Prostate gland (tissue), 2 donors: ENCODE data around the gene PTPN1.

Source experiments
- POLR2A ChIP-seq: fragments of 450-650 bp; IDR thresholded peaks from one replicate; pipeline ENCODE4 v1.6.1; 2016; ENCODE audit warnings: antibody characterized with exemption, mild to moderate bottlenecking
- POLR2AphosphoS5 ChIP-seq: sonication (generic); formaldehyde crosslinking; IDR thresholded peaks from one replicate; pipeline ENCODE4 v1.6.1; 2017; ENCODE audit warnings: antibody characterized with exemption
- TF ChIP-seq, protein P1 (sequence below), 4 experiments: fragments of 200-600 bp in 2 of 4; fragments of 450-650 bp in 2 of 4; sonication (generic) in 2 of 4; IDR thresholded peaks; 1 replicate in 3 of 4; 2 replicates in 1 of 4; pipeline ENCODE4 v1.5.1; 2016 to 2019; ENCODE audit warnings: antibody characterized with exemption in 4 of 4, mild to moderate bottlenecking in 2 of 4, moderate library complexity in 2 of 4

DNA sequence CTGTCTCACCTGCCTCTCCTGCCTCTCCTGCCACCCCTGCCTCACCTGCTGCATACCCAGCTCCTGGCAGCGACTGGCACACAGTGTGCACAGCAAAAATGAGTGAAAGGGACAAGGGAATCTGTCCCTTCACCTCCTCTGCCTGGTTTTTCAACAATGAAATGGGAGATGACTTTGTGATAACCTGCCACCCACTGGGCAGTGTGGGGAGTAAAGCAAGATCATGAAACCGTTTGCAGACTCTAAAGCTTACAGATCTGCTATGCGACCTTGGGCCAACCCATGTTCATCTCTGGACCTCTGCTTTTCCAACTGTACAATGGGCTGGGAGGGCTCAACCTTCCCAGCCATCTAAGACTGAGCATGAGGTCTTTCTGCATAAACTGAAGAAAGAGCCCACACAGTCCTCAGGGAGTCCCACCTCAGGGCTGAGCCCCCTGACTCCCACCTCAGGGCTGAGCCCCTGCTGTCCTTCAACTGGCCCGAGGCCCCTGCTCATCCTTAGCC lies 100.1 kb downstream of the PTPN1 start:
- TF ChIP-seq, protein P1, sequence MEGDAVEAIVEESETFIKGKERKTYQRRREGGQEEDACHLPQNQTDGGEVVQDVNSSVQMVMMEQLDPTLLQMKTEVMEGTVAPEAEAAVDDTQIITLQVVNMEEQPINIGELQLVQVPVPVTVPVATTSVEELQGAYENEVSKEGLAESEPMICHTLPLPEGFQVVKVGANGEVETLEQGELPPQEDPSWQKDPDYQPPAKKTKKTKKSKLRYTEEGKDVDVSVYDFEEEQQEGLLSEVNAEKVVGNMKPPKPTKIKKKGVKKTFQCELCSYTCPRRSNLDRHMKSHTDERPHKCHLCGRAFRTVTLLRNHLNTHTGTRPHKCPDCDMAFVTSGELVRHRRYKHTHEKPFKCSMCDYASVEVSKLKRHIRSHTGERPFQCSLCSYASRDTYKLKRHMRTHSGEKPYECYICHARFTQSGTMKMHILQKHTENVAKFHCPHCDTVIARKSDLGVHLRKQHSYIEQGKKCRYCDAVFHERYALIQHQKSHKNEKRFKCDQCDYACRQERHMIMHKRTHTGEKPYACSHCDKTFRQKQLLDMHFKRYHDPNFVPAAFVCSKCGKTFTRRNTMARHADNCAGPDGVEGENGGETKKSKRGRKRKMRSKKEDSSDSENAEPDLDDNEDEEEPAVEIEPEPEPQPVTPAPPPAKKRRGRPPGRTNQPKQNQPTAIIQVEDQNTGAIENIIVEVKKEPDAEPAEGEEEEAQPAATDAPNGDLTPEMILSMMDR (IDR thresholded peaks at IDR 0.05) = no peak
- TF ChIP-seq POLR2A (no peak), POLR2AphosphoS5 (no peak)
